Omental fat pad (tissue), 4 donors: ENCODE data around the gene BLVRA. TPM values are rescaled to one million over a fixed set of nuclear protein-coding genes. Genes with fewer than 3 reads are reported as not detected.
"Not testable (repeated sequence)": the region's sequence is repeated elsewhere in the genome, so short reads cannot be mapped to it uniquely, and the experiment has no call there.

ENCODE experiments used
- ATAC-seq: fragments of 150-250 bp; one replicate; pipeline ENCODE4 v1.9.1; 2016; ENCODE audit warnings: mild to moderate bottlenecking, moderate library complexity; ENCODE audit not compliant: low FRiP score
- DNase-seq: peaks from one replicate; pipeline ENCODE4 v3.0.0-alpha.2; 2019; ENCODE audit warnings: low spot score
- total RNA-seq, 4 donors: library from RNA; depleted of rRNA; stranded (reverse); fragments of >200 nt; gene quantifications; one replicate each; pipeline ENCODE4 v1.1.0, GENCODE V29; 2016
- TF ChIP-seq, protein P1 (sequence below), 3 donors: fragments of 450-650 bp; IDR thresholded peaks; one replicate each; pipeline ENCODE4 v1.5.1; 2016 to 2017; ENCODE audit warnings: antibody characterized with exemption in 3 of 3, mild to moderate bottlenecking in 3 of 3, moderate library complexity in 2 of 3

The BLVRA gene
- total RNA-seq, 4 donors from 2014 or later: 36.3 to 75.3 (median 58.8) TPM

DNA sequence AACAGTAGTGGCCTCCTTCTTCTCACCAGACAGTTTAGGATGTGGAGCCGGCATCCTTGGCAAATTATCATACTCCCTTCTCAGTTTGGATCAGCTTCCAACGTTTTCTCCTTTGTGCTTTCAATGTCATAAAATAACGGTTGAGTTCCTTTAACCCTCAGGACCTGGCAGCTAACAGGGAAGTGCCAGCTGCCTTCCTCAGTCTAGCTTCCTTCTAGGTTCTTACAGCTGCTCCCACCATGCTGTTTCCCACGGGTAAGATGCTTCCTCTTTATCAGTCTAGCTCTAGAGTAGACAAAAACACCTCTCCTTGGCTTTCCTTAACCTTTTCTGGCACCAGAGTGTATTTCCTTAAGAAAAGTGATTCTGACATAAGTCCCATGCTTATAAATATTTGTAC is 33.2 kb downstream of the BLVRA start:
- ATAC-seq: no peak
- TF ChIP-seq, protein P1, sequence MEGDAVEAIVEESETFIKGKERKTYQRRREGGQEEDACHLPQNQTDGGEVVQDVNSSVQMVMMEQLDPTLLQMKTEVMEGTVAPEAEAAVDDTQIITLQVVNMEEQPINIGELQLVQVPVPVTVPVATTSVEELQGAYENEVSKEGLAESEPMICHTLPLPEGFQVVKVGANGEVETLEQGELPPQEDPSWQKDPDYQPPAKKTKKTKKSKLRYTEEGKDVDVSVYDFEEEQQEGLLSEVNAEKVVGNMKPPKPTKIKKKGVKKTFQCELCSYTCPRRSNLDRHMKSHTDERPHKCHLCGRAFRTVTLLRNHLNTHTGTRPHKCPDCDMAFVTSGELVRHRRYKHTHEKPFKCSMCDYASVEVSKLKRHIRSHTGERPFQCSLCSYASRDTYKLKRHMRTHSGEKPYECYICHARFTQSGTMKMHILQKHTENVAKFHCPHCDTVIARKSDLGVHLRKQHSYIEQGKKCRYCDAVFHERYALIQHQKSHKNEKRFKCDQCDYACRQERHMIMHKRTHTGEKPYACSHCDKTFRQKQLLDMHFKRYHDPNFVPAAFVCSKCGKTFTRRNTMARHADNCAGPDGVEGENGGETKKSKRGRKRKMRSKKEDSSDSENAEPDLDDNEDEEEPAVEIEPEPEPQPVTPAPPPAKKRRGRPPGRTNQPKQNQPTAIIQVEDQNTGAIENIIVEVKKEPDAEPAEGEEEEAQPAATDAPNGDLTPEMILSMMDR (IDR thresholded peaks at IDR 0.05): no peak
- no peak for DNase-seq

DNA sequence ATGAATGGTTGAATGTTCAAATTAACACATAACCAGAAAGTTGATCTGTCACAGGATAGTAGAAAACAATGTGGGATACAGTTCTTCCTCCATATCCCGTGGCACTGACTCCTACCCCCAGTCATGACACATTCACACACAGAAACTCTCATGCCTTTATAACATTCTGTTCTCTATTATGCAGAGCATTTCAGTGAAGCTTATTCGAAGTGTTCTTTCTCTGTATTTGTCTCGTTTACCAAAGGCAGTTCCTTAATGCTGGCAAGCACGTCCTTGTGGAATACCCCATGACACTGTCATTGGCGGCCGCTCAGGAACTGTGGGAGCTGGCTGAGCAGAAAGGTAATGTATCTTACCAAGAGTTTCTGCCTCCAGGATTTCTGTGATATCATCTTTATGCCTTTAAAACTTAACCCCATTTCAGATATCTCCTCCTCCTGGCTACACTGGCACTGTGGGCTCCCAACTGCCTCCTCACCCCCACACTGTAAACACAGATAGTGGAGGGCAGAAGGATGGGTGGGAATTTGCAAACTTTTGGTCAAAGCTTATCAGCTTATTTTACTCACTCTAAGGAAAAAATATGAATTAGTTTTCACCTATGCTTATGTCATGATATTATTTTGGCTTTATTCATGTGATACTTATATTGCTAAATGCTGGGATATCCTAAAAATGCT is 34.1 kb downstream of the BLVRA start:
- DNase-seq (no peak), ATAC-seq (peak; percentile 83)
- TF ChIP-seq, protein P1 (IDR thresholded peaks at IDR 0.05): no peak

DNA sequence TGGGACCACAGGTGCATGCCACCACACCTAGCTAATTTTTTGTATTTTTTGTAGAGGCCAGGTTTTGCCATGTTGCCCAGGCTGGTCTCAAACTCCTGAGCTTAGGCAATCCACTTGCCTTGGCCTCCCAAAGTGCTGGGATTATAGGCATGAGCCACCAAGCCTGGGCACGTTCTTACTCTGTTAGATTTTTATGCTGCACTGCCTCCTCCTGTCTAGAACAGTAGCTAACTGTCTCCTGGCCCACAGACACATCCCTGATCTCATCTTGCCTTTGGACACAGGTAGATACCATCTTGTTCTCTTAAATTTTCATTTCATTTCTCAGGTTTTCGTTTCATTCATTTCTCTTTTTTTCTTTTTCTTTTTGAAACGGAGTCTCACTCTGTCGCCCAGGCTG is 41.1 kb downstream of the BLVRA start:
- TF ChIP-seq, protein P1 (IDR thresholded peaks at IDR 0.05): no peak
- DNase-seq (no peak), ATAC-seq (no peak)

DNA sequence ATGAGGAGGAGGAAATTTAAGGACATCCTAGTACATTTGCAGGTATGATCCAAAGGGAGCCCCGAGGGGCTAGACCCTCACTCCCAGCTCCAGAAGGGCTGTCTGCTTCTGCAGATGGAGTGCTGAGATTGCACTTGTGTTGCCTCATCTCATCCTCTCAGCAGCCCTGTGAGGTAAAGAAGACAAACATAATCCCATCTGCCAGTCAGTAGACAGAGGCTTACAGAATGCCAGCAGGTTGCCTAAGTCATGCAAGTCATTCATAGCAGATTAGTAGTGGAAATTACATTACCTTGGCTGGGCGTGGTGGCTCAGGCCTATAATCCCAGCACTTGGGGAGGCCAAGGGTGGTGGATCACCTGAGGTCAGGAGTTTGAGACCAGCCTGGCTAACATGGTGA is 45.4 kb downstream of the BLVRA start:
- TF ChIP-seq, protein P1 (IDR thresholded peaks at IDR 0.05): no peak

DNA sequence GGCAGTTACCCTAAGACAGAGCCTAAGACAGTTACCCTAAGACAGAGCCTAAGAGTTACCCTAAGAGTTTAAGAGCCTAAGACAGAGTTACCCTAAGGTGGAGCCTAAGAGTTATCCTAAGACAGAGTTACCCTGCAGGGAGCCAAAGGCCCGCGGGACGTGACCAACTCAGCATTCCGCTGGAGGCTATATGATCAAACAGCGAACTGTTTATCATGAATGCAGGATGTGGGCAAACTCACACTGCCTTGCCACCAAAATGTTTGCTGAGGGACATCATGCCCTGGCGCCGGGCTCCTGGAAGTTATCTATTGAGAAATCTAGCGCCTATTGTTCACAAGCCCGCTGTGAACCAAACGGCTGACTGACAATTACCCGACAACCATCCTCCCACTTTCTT is 49.9 kb downstream of the BLVRA start:
- DNase-seq: no peak
- no peak for ATAC-seq
- TF ChIP-seq, protein P1 (IDR thresholded peaks at IDR 0.05): no peak

More for the DNA sequence above, 45.4 kb downstream of the BLVRA start:
- ATAC-seq: no peak
- DNase-seq: no peak

DNA sequence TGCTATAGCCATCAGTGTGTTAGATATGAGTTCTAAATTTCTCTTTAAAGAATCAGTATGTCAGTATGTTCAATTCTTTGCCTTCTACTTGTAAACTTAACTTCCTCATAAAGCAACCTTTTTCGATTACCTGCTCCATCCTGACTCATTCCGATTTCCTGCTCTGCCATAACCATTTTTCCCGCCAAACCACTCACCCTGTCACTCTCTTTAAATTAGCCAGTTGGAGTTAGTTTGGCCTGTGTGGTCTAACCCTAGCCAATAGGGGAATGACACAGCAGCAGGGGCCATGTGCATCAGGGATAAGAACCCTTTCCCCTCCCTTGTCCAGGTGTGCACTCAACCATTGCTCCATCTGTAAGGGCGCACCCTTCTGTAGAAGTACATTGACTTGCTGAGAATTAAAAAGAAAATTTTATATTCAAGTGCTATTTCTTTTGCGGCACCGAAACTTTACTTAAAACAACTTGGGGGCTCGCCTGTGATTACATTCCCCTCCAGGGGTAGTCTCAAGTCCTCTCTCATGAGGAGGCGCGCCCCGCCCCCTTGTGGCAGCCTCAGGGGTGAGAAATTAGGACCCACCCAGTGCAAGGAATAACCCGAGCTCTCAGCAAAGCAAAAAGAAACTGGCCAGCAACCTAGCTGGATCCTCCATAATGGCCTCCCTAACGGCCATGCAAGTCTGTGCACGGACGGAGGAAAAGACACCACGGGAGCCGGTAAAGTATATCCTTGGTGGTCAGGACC is 51.9 kb downstream of the BLVRA start:
- not testable (repeated sequence) for ATAC-seq, DNase-seq

DNA sequence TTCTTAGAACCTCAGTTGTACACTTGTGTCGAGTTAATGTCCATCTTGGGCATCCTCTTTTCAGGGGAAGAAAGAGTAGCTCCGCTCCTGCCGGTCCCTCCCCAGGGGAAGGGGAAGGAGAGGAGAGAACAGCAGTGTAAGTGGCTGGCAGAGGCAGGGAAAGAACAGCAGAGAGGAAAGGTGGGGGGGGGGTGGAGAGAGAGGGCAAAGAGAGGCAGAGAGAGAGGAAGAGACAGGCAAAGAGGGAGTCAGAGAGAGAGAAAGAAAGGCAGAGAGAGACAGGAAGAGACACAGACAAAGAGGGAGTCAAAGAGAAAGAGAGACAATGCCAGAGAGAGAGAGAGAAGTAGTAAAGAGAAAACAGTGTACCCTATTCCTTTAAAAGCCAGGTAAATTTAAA is 56.9 kb downstream of the BLVRA start:
- DNase-seq (no peak), ATAC-seq (no peak)
- TF ChIP-seq, protein P1 (IDR thresholded peaks at IDR 0.05): no peak

DNA sequence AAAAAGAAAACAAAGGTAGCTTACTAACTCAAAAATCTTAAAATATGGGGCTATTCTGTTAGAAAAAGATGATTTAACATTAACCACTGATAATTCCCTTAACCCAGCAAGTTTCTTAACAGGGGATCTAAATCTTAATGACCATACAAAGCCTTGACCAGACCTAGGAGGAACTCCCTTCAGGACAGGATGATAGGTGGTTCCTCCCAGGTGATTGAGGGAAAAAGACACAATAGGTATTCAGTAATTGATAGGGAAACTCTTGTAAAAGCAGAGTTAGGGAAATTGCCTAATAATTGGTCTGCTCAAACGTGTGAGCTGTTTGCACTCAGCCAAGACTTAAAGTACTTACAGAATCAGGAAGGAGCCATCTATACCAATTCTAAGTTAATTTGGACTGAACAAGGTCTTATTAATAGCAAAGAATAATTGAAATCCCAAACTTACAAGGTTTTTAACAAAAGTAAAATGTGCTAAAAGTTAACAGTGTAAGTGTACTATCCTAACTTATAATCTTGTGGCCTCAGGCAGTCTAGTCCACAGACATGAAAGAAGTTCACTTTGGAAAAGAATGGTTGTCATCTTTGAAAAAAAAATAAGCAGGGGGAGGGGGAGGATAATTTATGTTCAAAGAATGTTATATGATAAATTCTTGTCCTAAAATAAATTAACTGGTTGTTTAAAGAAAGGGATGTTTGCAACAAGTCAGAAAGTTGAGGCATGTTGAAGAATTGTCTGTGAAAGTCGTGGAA is 57.7 kb downstream of the BLVRA start:
- ATAC-seq, DNase-seq: not testable (repeated sequence)

DNA sequence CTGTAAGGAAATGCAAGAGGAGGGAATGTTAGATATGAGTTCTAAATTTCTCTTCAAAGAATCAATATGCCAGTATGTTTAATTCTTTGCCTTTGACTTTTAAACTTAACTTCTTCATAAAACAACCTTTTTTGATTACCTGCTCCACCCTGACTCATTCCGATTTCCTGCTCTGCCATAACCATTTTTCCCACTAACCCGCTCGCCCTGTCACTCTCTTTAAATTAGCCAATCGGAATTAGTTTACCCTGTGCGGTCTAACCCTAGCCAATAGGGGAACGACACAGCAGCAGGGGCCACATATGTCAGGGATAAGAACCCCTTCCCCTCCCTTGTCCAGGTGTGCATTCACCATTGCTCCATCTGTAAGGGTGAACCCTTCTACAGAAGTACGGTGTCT is 64.9 kb downstream of the BLVRA start:
- DNase-seq, ATAC-seq: not testable (repeated sequence)
